Superior temporal gyrus (tissue), 1 donor: ENCODE results near the gene LCOR.
A peak's percentile ranks its signal among the peaks of the same experiment; 100 is the strongest.
"Not testable (repeated sequence)": the region's sequence is repeated elsewhere in the genome, so short reads cannot be mapped to it uniquely, and the experiment has no call there.

Source experiments
- DNase-seq: peaks from one replicate; pipeline ENCODE4 v3.0.0-alpha.2; 2016; ENCODE audit errors: extremely low spot score

LCOR gene

GRCh38 chr10:96930469-96930868, 98.4 kb downstream of the LCOR start:
- DNase-seq, result no peak

DNA sequence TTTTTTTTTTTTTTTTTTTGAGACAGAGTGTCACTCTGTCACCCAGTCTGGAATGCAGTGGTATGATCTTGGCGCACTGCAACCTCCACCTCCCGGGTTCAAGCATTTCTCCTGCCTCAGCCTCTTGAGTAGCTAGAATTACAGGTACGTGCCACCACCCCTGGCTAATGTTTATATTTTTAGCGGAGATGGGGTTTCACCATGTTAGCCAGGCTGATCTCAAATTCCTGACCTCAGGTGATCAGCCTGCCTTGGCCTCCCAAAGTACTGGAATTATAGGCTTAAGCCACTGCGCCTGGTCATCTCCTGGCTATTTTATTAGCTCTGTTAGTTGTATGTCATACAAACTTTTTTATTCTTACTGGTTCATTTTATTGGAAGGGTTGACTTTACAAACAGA, 103.0 kb downstream of the LCOR start:
- no peak for DNase-seq

GRCh38 chr10:96935810-96936209, 103.7 kb downstream of the LCOR start:
- no peak for DNase-seq

DNA sequence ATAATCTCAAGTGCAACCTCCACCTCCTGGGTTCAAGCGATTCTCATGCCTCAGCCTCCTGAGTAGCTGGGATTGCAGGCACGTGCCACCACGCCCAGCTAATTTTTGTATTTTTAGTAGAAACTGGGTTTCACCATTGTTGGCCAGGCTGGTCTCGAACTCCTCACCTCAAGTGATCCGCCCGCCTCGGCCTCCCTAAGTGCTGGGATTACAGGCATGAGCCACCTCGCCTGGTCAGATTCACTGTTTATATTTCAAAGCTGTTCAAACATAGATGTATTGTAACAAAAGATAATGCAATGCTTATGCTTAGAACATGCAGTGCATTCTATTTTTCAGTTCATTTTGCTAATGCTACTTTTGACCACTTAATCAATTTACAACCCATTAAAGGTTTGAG, 111.1 kb downstream of the LCOR start:
- DNase-seq, result not testable (repeated sequence)

- DNase-seq, result no peak
These were observed 114.9 kb downstream of the LCOR start for GRCh38 chr10:96947036-96947435.

GRCh38 chr10:96949039-96949683, 117.1 kb downstream of the LCOR start:
- DNase-seq, result no peak

GRCh38 chr10:96951954-96952353, 119.9 kb downstream of the LCOR start:
- DNase-seq, result no peak

- no peak for DNase-seq
These were observed 123.7 kb downstream of the LCOR start for GRCh38 chr10:96955794-96956193.

DNA sequence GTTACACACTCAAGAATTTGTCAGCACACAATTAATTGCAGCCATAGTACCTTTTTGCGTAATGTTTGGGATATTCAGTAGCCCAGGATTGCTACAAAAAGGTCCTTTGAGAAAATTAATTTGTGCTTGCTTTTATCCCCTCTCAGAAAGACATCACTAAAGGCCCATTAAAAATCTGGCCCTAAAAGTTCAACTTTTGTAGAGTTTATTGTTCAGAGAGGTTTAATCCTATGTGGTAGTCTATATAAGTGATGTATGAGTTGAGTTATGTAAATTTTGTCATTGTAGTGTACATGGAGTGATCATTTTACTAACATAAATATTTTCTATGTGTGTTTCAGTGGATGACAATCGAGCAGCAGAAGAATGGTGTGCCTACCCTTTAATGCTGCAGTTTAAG, 126.0 kb downstream of the LCOR start:
- DNase-seq, result no peak

- DNase-seq, result no peak
These were observed 127.6 kb downstream of the LCOR start for GRCh38 chr10:96959733-96960132.

DNA sequence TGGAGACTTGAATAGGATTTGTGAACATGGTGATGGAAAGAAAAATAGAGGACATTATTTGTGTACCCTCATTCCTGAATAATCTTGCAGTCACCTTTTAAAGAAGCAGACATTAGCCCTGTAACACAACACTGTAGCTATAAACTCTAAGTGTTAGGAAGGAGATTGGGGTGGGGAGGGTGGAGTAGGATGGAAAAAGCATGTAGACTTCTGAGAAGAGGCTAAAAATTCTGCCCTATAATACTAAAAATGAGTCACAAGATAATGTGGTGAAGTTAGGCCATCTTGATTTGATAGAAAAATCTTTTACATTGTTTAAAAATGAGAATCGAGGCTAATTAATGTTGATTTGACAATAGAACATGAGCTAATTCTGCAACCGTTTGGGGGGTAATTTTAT, 128.8 kb downstream of the LCOR start:
- DNase-seq, result no peak

GRCh38 chr10:96964131-96964530, 132.0 kb downstream of the LCOR start:
- peak; percentile 43 for DNase-seq

DNA sequence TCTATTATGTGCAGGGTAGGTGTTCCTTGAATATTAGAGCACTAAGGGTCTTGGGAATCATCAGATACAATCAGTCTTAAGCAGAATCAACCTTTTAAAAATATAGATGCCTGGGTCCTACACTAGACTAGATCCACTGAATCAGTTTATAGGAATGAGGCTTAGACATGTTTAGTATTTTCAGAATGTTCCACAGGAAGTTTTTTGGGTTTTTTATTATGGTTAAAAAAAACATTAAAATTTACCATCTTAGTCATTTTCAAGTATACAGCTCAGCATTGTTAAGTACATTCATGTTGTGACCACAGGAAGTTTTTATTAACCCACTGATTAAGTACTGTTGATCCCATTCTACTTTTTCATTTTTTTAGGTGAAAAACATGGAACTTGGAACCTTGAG, 135.7 kb downstream of the LCOR start:
- DNase-seq, result no peak

DNA sequence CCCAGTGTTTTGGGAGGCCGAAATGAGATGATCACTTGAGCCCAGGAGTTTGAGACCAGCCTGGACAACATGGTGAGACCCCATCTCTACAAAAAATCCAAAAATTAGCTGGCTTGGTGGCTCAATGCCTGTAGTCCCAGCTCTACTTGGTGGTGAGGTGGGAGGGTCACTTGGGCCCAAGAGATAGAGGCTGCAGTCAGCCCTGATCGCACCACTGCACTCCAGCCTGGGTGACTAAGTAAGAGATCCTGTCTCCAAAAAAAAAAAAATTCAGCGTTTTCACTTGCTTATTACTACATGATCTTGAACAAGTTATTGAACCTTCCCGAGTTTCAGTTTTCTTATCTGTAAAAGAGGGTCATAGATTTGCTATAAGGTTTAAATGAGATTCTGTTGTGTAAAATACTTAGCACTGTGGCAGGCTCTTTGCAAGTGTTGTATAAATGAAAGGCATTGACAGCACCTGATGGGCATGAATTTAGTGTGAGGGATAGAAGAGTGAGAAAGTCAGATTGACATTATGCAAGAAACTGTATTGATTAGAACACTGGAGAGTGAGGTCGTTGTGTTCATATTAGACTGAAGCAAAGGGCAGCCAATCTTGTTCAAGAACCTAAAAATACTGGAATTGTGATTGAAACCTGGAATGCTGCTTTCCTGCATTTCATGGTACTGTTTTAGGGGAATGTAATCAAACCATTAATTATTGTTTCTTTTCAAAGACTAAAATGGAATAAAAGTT, 136.8 kb downstream of the LCOR start:
- DNase-seq, result no peak

GRCh38 chr10:96971324-96971723, 139.2 kb downstream of the LCOR start:
- DNase-seq, result no peak

GRCh38 chr10:96972264-96972663, 140.2 kb downstream of the LCOR start:
- no peak for DNase-seq

DNA sequence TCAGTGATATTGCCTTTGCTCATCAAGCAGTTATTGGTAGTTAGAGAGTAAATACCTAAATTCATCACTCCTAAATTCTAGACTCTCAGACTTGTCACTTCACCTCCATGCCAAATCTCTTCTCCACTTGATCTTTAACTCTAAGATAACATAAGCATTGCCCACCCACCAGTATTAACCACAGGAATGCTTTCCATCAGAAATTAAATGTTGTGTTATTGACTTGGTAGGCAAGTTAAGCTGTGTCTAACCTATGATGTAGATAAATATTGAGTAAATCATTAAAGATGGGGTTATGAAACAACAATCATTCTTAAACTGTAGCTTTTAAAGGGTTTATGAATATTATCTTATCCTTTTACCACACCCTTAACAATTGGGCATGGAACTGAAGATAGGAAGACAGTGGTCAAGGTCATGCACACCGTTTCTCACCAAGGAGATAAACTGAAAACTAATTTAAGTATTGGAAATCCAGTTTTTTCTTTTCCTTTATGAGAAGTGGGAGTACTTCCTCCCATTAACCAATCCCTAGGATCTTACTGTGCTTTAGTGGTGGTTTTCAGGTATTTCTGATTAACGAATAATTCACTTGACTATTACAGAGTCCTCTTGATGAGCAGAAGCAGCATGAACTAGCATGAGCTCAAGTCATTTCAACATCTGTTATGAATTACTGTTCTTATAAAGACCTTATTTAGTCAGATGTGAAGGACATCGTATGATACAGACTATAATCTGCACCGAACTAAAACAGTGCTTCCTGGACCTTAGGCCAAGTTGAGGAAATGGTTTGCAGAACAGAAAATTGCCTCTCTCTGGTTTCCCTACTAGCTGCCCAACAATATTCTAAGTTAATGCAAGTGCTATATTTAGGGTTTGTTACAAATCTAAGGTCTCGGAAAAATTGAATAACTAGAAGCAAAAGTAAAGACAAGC, 142.0 kb downstream of the LCOR start:
- no peak for DNase-seq

GRCh38 chr10:96975136-96975535, 143.0 kb downstream of the LCOR start:
- DNase-seq, result no peak

DNA sequence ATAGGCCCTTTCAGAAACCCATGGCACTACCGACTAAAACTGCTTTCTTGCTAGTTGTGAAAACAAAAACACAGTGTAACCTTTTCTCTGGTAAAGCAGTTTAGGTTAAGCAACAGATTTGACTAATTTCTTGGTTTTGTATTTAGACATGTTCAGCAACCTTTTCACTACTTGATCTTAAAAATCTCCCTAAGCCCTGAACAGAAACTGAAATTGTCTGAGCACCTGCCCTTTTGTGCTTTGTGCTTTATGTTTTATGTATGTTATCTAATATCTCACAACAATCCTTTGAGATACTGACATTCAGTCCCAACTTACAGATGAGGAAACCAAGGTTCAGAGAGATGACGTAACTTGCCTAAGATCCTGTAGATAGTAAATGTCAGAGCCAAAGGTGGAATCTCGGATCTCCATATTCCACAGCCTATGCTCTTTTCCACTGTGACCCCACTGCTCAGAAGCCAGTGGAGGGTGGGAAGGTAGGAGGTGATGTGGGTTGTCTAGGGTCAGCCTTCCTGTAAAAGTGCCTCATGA, 146.6 kb downstream of the LCOR start:
- no peak for DNase-seq

- DNase-seq, result no peak
These were observed 150.2 kb downstream of the LCOR start for GRCh38 chr10:96982149-96982930.

DNA sequence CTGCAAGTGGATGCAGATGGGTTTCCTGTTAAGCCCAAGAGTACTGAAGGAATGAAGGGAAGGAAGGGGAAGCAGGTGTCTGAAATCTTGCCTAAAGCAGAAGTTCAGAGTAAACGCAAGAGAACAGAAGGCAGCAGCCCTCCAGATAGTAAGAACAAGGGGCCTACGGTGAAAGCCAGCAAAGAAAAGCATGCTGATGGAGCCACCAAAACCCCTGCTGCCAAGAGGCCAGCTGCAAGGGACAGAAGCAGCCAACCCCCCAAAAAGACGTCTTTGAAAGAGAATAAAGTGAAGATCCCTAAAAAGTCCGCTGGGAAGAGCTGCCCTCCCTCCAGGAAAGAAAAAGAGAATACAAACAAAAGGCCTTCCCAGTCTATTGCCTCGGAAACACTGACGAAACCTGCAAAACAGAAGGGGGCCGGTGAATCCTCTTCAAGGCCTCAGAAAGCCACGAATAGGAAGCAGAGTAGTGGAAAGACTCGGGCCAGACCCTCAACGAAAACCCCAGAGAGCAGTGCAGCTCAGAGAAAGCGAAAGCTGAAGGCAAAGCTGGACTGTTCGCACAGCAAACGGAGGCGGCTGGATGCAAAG, 152.5 kb downstream of the LCOR start:
- DNase-seq, result peak; percentile 20
